HUES6 (cell line): Measurements from ENCODE around the gene CCDC30.
A peak's percentile ranks its signal among the peaks of the same experiment; 100 is the strongest.

Experiments
- H3K27ac ChIP-seq: 2 replicates; pipeline ENCODE4 v1.7.0; 2013; ENCODE audit warnings: low read depth, mild to moderate bottlenecking, low read length, inconsistent platforms
- H3K27me3 ChIP-seq: 2 replicates; pipeline ENCODE4 v1.6.1; 2013; ENCODE audit warnings: low read length; ENCODE audit not compliant: control insufficient read depth, insufficient read depth
- H3K36me3 ChIP-seq: 2 replicates; pipeline ENCODE4 v1.6.1; 2013; ENCODE audit warnings: low read length; ENCODE audit not compliant: control insufficient read depth, insufficient read depth
- H3K4me1 ChIP-seq: 2 replicates; pipeline ENCODE4 v1.6.1; 2013; ENCODE audit warnings: low read length; ENCODE audit not compliant: control insufficient read depth, insufficient read depth
- H3K4me3 ChIP-seq: 2 replicates; pipeline ENCODE4 v1.5.1; 2013; ENCODE audit warnings: low read depth, low read length
- H3K9ac ChIP-seq: one replicate; pipeline ENCODE4 v1.6.1; 2013; ENCODE audit warnings: mild to moderate bottlenecking, low read length
- H3K9me3 ChIP-seq: 2 replicates; pipeline ENCODE4 v1.6.1; 2013; ENCODE audit warnings: low read depth, low read length; ENCODE audit not compliant: control insufficient read depth, insufficient read depth

CCDC30 gene

DNA sequence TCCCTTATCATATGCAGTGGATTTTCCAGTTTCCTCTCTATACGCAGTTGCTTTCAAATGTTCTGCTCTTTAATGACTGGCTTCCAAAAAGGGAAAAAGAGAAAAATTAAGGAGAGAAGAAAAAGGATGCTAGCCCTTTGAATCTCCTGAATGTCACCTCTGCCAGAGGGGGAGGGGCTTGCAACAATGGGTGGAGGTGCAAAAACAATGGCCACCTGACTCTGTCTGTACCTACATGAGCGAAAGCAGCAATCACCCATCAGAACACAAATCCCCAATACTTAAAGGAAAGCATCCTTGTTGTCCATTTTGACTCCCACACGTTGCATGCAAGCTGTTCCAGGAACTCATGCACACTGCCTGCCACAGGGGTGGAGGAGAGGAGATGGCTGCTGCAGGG lies 61.2 kb downstream of the CCDC30 start:
- Histone ChIP-seq H3K27me3 (no peaks in the 10 kb centered on the region), H3K27ac (no peak overlapping the region), H3K9me3 (peaks cover 6% of the 10 kb centered on the region; the same call in 1 of the 2 replicates), H3K4me3 (no peak overlapping the region), H3K9ac (no peak overlapping the region), H3K4me1 (peaks cover 6% of the 10 kb centered on the region; the same call in 1 of the 2 replicates), H3K36me3 (no peaks in the 10 kb centered on the region)

DNA sequence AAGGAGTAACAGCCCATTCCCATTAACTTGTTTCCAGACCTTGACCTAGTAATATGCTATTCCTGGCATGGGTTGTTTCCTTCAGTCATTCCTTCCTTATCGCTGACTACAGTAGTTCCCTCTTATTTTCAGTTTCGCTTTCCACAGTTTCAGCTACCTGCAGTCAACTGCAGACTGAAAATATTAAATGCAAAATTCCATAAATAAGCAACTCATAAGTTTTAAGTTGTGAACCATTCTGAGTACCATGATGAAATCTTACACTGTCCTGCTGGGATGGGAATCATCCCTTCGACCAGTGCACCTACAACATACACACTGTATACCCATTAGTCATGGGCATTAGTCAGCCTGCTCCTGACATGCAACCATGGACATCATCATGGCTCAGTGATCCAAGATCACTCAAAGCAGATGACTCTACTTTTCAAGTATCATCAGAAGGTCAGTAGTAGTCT lies 66.7 kb downstream of the CCDC30 start:
- H3K4me3 ChIP-seq: no peak overlapping the region
- H3K9ac ChIP-seq: no peak overlapping the region
- H3K27me3 ChIP-seq: no peaks in the 10 kb centered on the region
- peaks cover 3% of the 10 kb centered on the region; the same call in 1 of the 2 replicates for H3K4me1 ChIP-seq
- H3K27ac ChIP-seq: no peak overlapping the region
- no peaks in the 10 kb centered on the region for H3K36me3 ChIP-seq
- no peaks in the 10 kb centered on the region for H3K9me3 ChIP-seq

DNA sequence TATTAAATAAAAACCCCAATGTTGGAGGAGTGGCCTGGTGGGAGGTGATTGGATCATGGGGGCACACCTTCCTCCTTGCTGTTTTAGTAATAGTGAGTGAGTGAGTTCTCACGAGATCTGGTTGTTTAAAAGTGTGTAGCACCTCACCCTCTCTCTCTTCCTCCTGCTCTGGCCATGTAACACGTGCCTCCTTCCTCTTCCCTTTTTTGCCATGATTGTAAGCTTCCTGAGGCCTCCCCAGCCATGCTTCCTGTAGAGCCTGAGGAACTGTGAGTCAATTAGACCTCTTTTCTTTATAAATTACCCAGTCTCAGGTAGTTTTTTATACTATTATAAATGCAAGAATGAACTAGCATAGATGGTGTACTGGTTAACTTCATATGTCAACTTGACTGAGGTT lies 68.0 kb downstream of the CCDC30 start:
- H3K9ac ChIP-seq: no peak overlapping the region
- H3K27me3 ChIP-seq: no peaks in the 10 kb centered on the region
- peaks cover 3% of the 10 kb centered on the region; the same call in 1 of the 2 replicates for H3K4me1 ChIP-seq
- no peaks in the 10 kb centered on the region for H3K36me3 ChIP-seq
- no peak overlapping the region for H3K27ac ChIP-seq
- H3K4me3 ChIP-seq: no peak overlapping the region
- H3K9me3 ChIP-seq: no peaks in the 10 kb centered on the region

DNA sequence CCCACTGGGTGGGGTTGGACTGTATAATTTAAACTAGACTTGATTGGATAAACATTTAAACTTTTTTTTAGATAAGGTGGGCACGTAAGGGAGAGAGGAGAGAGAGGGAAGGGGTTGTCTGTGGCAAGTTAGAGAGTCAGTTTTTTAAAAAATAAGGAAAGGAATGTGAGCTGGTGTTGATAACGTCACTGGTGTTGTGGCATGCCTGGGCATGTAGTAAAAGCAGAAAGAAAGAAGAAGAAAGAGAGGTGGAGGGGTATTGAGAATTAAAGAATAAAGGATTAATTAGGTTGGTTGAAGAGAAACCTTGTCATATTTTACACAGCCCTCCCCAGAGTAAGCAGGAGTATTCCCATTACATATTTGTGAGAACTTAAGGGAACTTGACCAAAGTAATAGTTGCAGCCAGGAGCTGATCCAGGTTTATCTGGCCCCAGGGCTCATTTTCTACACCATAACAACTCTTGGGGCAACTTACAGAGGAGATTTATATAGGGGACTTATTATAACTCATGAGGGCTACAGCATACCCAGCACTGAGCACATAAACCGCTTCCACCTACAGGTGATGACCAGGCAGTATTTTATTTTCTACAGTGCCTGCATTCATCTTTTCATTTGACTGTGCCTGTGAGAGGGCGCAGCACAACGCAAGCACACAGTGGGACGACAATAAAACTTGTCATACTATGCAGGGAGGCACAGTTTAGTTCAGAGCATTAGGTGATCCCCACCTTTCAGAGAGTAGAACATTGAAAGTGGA lies 70.2 kb downstream of the CCDC30 start:
- Histone ChIP-seq H3K4me1 (peaks cover 3% of the 10 kb centered on the region; the same call in 1 of the 2 replicates), H3K4me3 (no peak overlapping the region), H3K27me3 (no peaks in the 10 kb centered on the region), H3K9me3 (no peaks in the 10 kb centered on the region), H3K27ac (peak overlapping the region; percentile 30; the same call in 1 of the 2 replicates), H3K9ac (no peak overlapping the region), H3K36me3 (no peaks in the 10 kb centered on the region)

DNA sequence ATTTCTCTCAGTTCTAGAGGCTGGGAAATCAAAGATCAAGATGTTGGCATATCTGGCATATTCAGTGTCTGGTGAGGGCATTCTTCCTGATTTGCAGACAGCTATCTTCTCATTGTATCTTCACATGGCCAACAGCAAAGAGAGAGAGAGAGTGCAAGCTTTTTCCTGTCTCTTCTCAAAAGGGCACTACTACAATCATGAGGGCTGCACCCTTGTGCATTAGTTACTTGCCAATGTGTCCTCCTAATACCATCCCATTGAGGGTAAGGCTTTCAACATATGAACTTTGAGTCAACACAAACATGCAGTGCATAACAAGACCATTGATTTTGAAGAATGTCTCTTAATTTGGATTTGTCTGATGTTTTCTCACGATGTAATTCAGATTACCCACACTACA lies 78.0 kb downstream of the CCDC30 start:
- no peaks in the 10 kb centered on the region for H3K36me3 ChIP-seq

DNA sequence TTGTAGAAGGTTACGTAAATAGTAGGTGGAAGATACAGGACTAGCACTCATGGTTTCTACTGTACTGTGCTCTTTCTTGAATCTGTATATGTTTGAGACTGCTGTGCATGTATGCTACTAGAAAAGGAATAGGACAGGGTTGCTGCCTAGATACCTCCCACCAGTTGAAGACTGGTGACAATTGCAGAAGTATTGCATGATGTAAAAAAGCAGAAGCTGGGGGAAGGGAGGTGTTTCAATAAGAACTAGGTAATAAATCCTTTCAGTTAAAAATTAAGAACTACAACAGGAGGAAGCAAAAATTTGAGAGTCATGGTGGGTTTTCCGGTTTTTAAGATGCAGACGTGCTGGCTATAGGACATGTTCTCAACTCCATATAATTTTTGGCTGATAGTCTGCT lies 88.1 kb downstream of the CCDC30 start:
- H3K27ac ChIP-seq: no peak overlapping the region
- no peaks in the 10 kb centered on the region for H3K9me3 ChIP-seq
- no peaks in the 10 kb centered on the region for H3K27me3 ChIP-seq
- no peaks in the 10 kb centered on the region for H3K36me3 ChIP-seq
- no peaks in the 10 kb centered on the region for H3K4me1 ChIP-seq
- H3K9ac ChIP-seq: no peak overlapping the region
- no peak overlapping the region for H3K4me3 ChIP-seq

More for the DNA sequence above, 78.0 kb downstream of the CCDC30 start:
- Histone ChIP-seq H3K27me3 (no peaks in the 10 kb centered on the region), H3K4me1 (no peaks in the 10 kb centered on the region), H3K9ac (no peak overlapping the region), H3K9me3 (no peaks in the 10 kb centered on the region), H3K27ac (no peak overlapping the region), H3K4me3 (no peak overlapping the region)

DNA sequence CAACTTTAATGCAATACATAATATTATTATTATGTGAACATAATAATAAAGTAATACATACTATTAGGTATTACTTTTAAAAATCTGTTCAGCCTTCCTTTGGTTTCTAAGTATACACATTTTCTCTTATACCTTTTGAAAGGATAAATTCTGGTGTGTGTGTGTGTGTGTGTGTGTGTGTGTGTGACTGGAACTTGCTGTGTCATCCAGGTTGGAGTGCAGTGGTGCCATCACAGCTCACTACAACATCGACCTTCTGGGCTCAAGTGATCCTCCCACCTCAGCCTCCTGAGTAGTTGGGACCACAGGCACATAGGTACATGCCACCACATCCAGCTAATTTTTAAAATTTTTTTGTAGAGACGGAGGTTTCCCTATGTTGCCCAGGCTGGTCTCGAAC lies 88.5 kb downstream of the CCDC30 start:
- no peaks in the 10 kb centered on the region for H3K9me3 ChIP-seq
- no peaks in the 10 kb centered on the region for H3K27me3 ChIP-seq
- H3K27ac ChIP-seq: no peak overlapping the region
- H3K36me3 ChIP-seq: no peaks in the 10 kb centered on the region
- no peaks in the 10 kb centered on the region for H3K4me1 ChIP-seq
- no peak overlapping the region for H3K4me3 ChIP-seq
- H3K9ac ChIP-seq: no peak overlapping the region

DNA sequence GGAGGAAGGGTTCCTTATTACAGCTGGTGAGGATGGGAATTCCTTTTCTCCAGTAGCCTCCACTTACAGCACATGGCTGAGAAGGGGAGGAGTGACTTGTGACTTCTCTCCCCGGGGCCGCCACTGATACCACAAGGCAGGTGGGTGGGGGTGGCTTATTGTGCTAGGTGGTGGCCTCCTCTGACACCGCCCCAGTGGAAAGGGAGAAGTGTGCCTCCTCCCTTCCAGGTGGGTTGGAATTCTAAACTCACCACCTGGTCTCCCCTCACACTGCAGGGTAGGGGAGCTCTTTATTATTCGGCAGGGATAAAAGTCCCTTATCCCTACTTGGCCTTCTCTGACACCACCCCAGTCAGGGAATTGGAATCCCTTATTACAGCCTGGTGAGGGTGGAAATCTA lies 89.5 kb downstream of the CCDC30 start:
- Histone ChIP-seq H3K4me3 (no peak overlapping the region), H3K9me3 (no peaks in the 10 kb centered on the region)

DNA sequence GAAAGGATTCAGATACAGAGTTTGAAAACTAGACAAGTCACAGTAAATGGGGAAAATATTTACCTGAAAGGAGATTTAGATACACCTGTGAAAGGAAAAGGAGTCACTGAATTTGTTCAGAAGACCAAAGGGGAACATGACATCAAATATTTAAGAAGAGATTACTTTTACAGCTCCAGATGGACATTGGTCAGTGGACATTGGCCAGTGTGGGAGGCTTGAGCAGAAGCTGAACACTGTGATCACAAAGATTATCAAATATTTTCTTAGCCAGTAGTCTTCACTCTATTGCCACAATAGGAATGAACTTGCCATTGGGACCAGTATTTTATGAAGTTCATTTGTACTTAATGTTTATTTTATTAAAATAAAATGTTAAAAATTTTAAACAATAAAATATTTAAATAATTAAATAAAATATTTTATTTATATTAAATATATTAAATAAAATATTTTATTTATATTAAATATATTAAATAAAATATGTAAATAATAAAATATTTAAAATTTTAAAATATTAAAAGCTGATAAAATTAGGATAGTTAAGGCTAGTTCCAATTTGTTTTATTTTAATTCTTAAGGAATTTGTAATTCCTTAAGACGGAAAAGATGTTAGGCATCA lies 94.3 kb downstream of the CCDC30 start:
- H3K9me3 ChIP-seq: no peaks in the 10 kb centered on the region
- no peaks in the 10 kb centered on the region for H3K36me3 ChIP-seq
- no peaks in the 10 kb centered on the region for H3K4me1 ChIP-seq
- H3K9ac ChIP-seq: no peak overlapping the region
- H3K27me3 ChIP-seq: no peaks in the 10 kb centered on the region
- no peak overlapping the region for H3K27ac ChIP-seq
- H3K4me3 ChIP-seq: no peak overlapping the region

More for the DNA sequence above, 89.5 kb downstream of the CCDC30 start:
- H3K27ac ChIP-seq: no peak overlapping the region
- no peaks in the 10 kb centered on the region for H3K36me3 ChIP-seq
- no peak overlapping the region for H3K9ac ChIP-seq
- H3K4me1 ChIP-seq: no peaks in the 10 kb centered on the region
- no peaks in the 10 kb centered on the region for H3K27me3 ChIP-seq

DNA sequence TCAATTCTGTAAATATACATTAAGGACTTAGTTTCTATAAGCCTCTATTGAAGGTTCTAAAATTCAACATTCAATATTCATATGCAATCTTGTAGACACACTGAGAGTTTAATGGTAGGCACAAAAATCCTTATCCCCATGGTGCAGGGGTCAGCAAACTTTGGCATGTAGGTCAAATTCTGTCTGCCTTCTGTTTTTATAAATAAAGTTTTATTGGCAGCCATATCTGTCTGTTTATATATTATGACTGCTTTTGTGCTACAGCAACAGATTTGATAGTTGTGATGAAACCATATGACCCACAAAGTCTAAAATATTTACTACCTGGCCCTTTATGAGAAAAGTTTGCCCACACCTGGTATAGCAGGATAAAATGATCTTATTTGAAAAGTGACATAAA lies 104.0 kb downstream of the CCDC30 start:
- Histone ChIP-seq H3K27ac (no peak overlapping the region), H3K36me3 (no peaks in the 10 kb centered on the region), H3K27me3 (no peaks in the 10 kb centered on the region), H3K4me1 (no peaks in the 10 kb centered on the region), H3K9ac (no peak overlapping the region), H3K9me3 (no peaks in the 10 kb centered on the region), H3K4me3 (no peak overlapping the region)

DNA sequence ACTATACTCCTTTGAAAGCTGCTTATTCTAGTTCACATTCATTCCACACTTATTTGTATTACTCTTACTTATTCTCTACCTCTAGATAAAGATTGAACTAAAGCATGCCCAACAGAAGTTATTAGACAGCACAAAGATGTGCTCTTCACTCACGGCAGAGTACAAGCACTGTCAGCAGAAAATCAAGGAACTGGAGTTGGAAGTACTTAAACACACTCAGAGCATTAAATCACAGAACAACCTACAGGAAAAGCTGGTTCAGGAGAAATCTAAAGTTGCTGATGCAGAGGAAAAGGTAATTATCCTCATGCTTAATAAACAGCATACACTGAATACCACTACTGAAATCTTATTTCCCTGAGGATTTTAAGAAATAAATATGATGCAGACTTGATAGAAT lies 113.8 kb downstream of the CCDC30 start:
- Histone ChIP-seq H3K27me3 (no peaks in the 10 kb centered on the region), H3K27ac (no peak overlapping the region), H3K4me1 (no peaks in the 10 kb centered on the region), H3K4me3 (no peak overlapping the region), H3K36me3 (no peaks in the 10 kb centered on the region), H3K9me3 (no peaks in the 10 kb centered on the region), H3K9ac (no peak overlapping the region)
